Inferior parietal cortex (tissue), 1 donor: ENCODE results near the gene COL26A1.
A peak's percentile ranks its signal among the peaks of the same experiment; 100 is the strongest.
"Not testable (repeated sequence)": the region's sequence is repeated elsewhere in the genome, so short reads cannot be mapped to it uniquely, and the experiment has no call there.

Experiments
- DNase-seq: peaks from one replicate; pipeline ENCODE4 v3.0.0-alpha.2; 2016; ENCODE audit errors: extremely low spot score

Gene COL26A1

DNA sequence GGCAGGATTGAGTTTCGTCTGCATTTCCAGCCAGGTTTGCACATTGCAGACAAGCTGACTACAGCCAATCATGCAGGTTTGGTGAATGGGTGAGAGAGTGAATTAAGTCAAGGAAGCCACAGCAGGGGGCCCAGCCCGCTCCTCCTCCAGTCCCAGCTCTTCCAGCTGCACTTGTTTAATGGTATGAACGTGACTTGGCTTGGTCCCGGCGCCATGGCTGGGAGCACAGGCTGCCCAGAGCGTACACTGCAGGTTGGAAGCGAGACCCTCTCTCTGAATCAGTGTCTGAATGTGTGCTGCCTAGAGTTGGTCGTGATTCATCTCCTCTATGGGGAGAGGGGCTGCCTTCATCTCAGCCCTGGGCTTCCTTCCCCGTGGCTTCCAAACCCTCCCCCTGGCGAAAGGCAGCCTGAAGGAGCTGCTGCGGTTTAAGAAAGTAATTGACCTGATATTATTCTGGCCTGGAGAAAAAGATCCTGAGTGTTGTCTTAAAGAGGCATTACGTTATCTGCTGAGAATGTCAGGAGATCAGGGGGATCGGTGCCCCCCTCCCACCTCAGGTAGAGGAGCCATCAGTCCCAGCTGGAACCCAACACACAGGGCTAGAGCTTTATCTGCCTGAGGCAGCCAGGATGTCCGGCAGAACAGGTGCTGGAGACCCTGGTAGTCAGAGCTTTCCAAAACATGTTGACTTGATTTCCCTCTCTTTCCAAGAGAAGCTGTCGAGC is 132.1 kb downstream of the COL26A1 start:
- DNase-seq: no peak

GRCh38 chr7:101496017-101496416 is 133.3 kb downstream of the COL26A1 start:
- peak; percentile 36 for DNase-seq

- DNase-seq: no peak
Measured at GRCh38 chr7:101501351-101501750, 138.7 kb downstream of the COL26A1 start.

- no peak for DNase-seq
Measured at GRCh38 chr7:101502466-101503098, 139.9 kb downstream of the COL26A1 start.

- not testable (repeated sequence) for DNase-seq
Measured at GRCh38 chr7:101505510-101505909, 142.8 kb downstream of the COL26A1 start.

DNA sequence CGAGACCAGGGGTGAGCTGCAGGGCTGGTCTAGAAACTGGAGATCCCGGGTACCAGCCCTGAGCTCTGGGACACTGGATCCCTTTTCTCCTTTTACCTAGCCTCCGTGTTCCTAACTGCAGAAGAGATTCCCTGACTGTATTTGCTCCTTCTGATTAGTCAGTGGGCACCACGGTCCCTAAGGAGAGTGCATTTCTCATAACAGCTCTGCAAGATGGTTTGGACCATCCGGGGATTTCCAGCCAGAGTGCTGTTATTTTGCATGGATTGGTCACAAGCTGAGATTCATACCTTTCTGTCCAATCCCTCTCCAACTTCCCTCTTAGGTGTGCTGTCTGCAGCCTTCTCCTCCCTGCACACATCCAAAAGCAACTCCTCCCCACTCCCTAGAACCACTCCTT is 143.9 kb downstream of the COL26A1 start:
- DNase-seq: no peak

DNA sequence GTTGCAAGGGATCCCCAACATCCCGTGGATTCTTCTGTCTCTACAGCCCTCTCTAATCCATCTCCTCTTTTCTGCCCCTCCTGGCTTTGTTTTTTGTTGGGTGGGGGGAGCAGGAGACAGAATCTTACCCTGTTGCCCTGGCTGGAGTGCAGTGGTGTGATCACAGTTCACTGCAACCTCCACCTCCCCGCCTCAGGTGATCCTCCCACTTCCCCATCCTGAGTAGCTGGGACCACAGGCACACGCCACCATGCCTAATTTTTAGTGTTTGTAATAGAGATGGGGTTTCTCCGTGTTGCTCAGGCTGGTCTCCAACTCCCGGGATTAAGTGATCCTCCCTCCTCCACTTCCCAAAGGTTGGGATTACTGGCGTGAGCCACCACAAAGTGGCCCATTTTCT is 144.7 kb downstream of the COL26A1 start:
- DNase-seq: no peak

DNA sequence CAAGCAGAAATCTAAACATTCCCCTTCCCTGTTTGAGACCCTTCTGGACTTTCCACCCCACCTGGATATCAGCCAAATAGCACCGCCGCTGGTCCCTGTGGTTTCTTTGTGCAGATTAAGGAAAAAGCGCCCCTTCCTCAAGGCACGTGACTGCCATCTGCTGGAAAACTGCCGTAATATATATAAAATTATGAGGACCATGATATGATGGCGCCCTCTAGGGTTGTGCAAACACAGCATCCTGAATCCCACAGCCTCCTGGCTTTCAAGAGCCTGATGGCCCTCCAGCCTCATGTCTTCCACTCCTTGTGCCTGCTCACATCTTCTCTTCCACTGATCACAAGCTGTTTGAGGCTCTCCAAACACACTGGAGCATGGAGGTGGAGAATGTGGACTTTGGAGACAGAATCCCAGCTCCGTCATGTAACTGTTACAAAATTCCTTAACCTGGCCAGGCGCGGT is 145.1 kb downstream of the COL26A1 start:
- peak; percentile 32 for DNase-seq

GRCh38 chr7:101510297-101510696 is 147.6 kb downstream of the COL26A1 start:
- DNase-seq: no peak

GRCh38 chr7:101511965-101512364 is 149.3 kb downstream of the COL26A1 start:
- DNase-seq: no peak

GRCh38 chr7:101516851-101517250 is 154.2 kb downstream of the COL26A1 start:
- no peak for DNase-seq

- no peak for DNase-seq
Measured at GRCh38 chr7:101517304-101517703, 154.6 kb downstream of the COL26A1 start.

- DNase-seq: no peak
Measured at GRCh38 chr7:101518336-101518735, 155.7 kb downstream of the COL26A1 start.

DNA sequence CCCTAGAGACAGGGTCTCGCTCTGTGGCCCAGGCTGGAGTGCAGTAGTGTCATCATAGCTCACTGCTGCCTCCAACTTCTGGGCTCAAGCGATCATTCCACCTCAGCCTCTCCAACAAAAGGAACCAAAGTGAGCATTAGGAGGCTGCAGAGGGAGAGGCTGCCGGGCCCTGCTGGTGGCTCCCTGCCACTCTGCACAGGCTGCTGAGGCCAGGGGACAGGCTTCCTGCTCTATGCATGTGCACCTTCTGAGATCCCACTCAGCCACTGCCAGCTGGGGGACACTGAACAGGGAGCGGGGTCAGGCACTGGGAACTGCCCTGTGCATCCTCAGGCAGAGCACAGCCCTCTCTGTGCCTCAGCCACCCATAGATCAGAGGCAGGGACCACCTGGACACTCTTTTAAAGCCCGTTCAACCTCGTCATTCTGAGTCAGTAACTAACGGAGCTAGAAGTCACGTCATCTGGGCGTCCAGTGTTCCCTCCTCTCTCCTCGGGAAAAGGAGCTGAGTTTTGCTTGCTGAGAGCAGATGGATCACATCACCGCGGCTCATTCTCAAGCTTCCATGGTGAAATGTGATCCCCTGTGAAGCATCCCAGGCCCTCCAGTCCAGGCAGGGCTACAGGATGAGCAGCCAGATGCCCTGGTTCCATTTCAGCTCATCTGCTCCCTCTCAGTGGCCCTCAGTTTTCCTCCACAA is 156.8 kb downstream of the COL26A1 start:
- no peak for DNase-seq

GRCh38 chr7:101521430-101521925 is 158.8 kb downstream of the COL26A1 start:
- no peak for DNase-seq

- DNase-seq: no peak
Measured at GRCh38 chr7:101522021-101522420, 159.3 kb downstream of the COL26A1 start.

DNA sequence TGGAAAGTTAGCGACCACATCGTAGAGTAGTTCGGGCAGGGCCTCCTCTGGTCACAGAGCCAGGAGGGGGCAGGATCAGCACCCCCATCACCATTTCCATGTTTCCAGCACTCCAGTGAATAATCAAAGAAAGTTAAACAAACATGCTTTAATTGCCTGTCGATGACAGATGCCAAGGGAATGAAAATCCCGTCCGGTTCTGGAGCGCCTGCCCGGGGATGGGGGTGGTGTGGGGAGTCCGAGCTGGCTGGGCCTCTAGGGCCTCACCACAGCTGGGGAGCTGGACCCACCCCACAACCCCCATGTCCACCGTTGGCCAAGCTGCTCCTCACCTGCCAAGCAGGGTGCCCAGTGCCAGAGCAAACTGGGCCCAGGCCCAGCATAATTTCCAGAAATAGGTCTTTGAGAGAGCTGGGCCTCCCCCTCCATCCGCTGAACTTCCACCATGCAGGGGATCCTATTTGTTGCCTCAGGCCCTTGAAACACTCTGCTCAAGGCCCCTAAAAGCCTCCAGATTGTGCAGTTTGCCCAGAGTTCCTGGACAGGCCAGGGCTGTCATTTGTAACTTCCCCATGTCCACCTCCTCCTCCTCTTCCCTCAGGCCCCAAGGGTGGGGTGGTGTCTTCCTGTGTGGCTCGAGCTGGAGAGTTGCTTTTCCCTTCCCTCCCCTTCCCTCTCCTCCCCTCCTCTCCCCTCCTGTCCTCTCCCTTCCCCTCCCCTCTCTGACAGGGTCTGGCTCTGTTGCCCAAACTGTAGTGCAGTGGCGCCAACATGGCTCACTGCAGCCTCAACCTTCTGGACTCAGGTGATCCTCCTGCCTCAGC is 165.4 kb downstream of the COL26A1 start:
- peak; percentile 15 for DNase-seq

- DNase-seq: no peak
Measured at GRCh38 chr7:101529560-101529959, 166.9 kb downstream of the COL26A1 start.

GRCh38 chr7:101531726-101532357 is 169.2 kb downstream of the COL26A1 start:
- DNase-seq: no peak

- no peak for DNase-seq
Measured at GRCh38 chr7:101532400-101533102, 169.9 kb downstream of the COL26A1 start.

- no peak for DNase-seq
Measured at GRCh38 chr7:101533103-101533465, 170.4 kb downstream of the COL26A1 start.
